Type B pancreatic cell (in vitro differentiated cells): Measurements from ENCODE around the gene RPH3AL. TPM values are rescaled to one million over a fixed set of nuclear protein-coding genes. Genes with fewer than 3 reads are reported as not detected.
A peak's percentile ranks its signal among the peaks of the same experiment; 100 is the strongest.

Source experiments
- DNase-seq: peaks from one replicate; pipeline ENCODE4 v3.0.0; 2021; ENCODE audit warnings: mixed read lengths; ENCODE audit not compliant: unreplicated experiment; ENCODE audit errors: extremely low spot score
- H3K27ac Mint-ChIP-seq: 2 replicates; pipeline ENCODE4 v1.8.0; 2021; ENCODE audit warnings: mild to moderate bottlenecking, mixed read lengths
- H3K27me3 Mint-ChIP-seq: 2 replicates; pipeline ENCODE4 v1.8.0; 2021; ENCODE audit warnings: mixed read lengths
- H3K36me3 Mint-ChIP-seq: 2 replicates; pipeline ENCODE4 v1.8.0; 2021; ENCODE audit warnings: mixed read lengths
- H3K4me1 Mint-ChIP-seq: one replicate; pipeline ENCODE4 v1.8.0; 2021; ENCODE audit warnings: mixed read lengths; ENCODE audit not compliant: unreplicated experiment
- H3K4me3 Mint-ChIP-seq: 2 replicates; pipeline ENCODE4 v1.8.0; 2021; ENCODE audit warnings: mild to moderate bottlenecking, mixed read lengths
- H3K9me3 Mint-ChIP-seq: 2 replicates; pipeline ENCODE4 v1.8.0; 2021; ENCODE audit warnings: mixed read lengths
- CTCF ChIP-seq: fragments of 200-600 bp; sonication (generic); conservative IDR thresholded peaks from 2 replicates; pipeline ENCODE4 v1.5.0; 2021; ENCODE audit warnings: antibody characterized with exemption, mild to moderate bottlenecking
- total RNA-seq: library from RNA; stranded (reverse); gene quantifications from 2 replicates; pipeline ENCODE4 v1.2.1, GENCODE V29; 2021; ENCODE audit warnings: low replicate concordance

The RPH3AL gene
- total RNA-seq, 1 donor from 2014 or later, result 13.5 TPM

- peaks cover 3% of the 10 kb centered on the region for H3K36me3 Mint-ChIP-seq
Measured at GRCh38 chr17:364766-365165, 12.2 kb upstream of the RPH3AL start.

DNA sequence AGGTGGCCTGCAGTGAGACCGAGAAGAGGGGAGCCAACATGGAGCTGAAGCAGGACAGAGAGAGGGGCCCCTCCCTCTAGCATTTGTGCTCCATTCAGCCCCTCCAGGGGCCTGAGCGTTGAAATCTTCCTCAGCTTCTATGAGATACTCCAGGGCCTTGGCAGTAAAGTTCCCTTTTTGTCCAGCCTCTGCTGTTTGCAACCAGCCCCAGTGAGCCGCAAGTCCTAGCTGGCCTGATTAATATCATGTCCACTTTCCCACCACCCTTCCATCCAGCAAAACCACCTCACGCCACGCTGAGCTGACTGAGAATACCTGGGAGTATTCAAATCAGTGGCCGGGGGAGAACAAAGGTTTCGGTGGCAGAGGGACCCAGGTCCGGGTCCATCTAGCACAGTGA is 11.7 kb upstream of the RPH3AL start:
- H3K4me3 Mint-ChIP-seq, result no peak overlapping the region
- no peak for TF ChIP-seq CTCF
- H3K4me1 Mint-ChIP-seq, result peaks cover 5% of the 10 kb centered on the region
- DNase-seq, result no peak
- H3K36me3 Mint-ChIP-seq, result peaks cover 3% of the 10 kb centered on the region
- peaks cover 11% of the 10 kb centered on the region for H3K9me3 Mint-ChIP-seq
- H3K27me3 Mint-ChIP-seq, result no peaks in the 10 kb centered on the region
- H3K27ac Mint-ChIP-seq, result no peak overlapping the region

More at GRCh38 chr17:364766-365165, 12.2 kb upstream of the RPH3AL start:
- Mint-ChIP-seq H3K27me3 (no peaks in the 10 kb centered on the region), H3K4me3 (no peak overlapping the region), H3K9me3 (peaks cover 11% of the 10 kb centered on the region), H3K27ac (no peak overlapping the region), H3K4me1 (peaks cover 5% of the 10 kb centered on the region)
- TF ChIP-seq CTCF, result no peak
- DNase-seq, result no peak

GRCh38 chr17:362721-363120 is 10.1 kb upstream of the RPH3AL start:
- no peak overlapping the region for H3K4me3 Mint-ChIP-seq
- H3K27me3 Mint-ChIP-seq, result no peaks in the 10 kb centered on the region
- TF ChIP-seq CTCF, result no peak
- no peak overlapping the region for H3K27ac Mint-ChIP-seq
- H3K9me3 Mint-ChIP-seq, result peaks cover under 1% of the 10 kb centered on the region
- DNase-seq, result no peak
- H3K36me3 Mint-ChIP-seq, result no peaks in the 10 kb centered on the region
- H3K4me1 Mint-ChIP-seq, result peaks cover 5% of the 10 kb centered on the region

GRCh38 chr17:360092-360750 is 7.6 kb upstream of the RPH3AL start:
- Mint-ChIP-seq H3K36me3 (no peaks in the 10 kb centered on the region), H3K27ac (no peak overlapping the region), H3K4me1 (peaks cover 10% of the 10 kb centered on the region), H3K27me3 (no peaks in the 10 kb centered on the region), H3K9me3 (no peaks in the 10 kb centered on the region), H3K4me3 (no peak overlapping the region)
- TF ChIP-seq CTCF, result no peak
- DNase-seq, result no peak

DNA sequence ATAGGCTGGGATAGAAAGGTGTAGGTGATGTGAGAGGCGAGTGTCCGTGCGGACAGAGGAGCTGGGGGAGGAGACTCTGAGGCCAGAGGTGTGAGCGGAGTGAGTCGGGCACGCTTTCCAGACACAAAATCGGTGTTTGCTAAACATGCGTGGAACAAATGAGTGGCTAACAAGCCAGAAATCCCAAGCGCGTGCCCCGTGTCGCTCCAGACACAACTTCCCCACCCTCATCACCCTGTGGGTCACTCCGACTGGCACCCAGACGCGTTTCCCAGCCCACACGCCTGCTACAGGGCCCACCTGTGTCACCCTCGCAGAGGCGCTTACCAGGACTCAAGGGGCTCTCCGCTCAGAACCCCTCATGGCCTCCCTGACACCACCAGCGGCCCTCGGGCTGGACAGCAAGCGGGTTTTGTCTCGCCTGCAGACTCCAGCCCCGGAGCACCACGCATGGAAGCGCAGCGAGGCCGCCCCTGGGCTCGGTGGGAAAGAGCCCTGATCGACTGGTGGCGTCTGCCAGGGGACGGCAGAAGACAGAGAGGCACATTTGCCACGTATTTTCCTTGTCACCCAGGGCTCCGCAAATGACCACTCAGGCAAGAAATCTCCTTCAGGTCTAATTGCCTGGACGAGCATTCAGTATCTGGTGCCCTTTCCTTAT is 6.0 kb upstream of the RPH3AL start:
- Mint-ChIP-seq H3K4me3 (no peak overlapping the region), H3K36me3 (no peaks in the 10 kb centered on the region), H3K4me1 (peaks cover 10% of the 10 kb centered on the region), H3K27ac (peak overlapping the region; percentile 69), H3K9me3 (no peaks in the 10 kb centered on the region), H3K27me3 (no peaks in the 10 kb centered on the region)
- TF ChIP-seq CTCF, result no peak
- no peak for DNase-seq
